GM19035 (cell line): ENCODE data around the gene B4GALNT3.

Experiments
- ATAC-seq: cut with Tn5 transposase; IDR thresholded peaks from one replicate; pipeline ENCODE4 v1.9.1; 2021; ENCODE audit not compliant: unreplicated experiment

The B4GALNT3 gene

GRCh38 chr12:508145-508544 is 48.4 kb downstream of the B4GALNT3 start:
- no peak for ATAC-seq

GRCh38 chr12:508795-509194 is 49.1 kb downstream of the B4GALNT3 start:
- no peak for ATAC-seq

GRCh38 chr12:509500-509899 is 49.8 kb downstream of the B4GALNT3 start:
- no peak for ATAC-seq

- no peak for ATAC-seq
Observed at GRCh38 chr12:510071-510825, 50.5 kb downstream of the B4GALNT3 start.

GRCh38 chr12:512933-513332 is 53.2 kb downstream of the B4GALNT3 start:
- ATAC-seq, result no peak

GRCh38 chr12:513446-513845 is 53.7 kb downstream of the B4GALNT3 start:
- ATAC-seq, result no peak

- no peak for ATAC-seq
Observed at GRCh38 chr12:517538-517937, 57.8 kb downstream of the B4GALNT3 start.

- no peak for ATAC-seq
Observed at GRCh38 chr12:520119-520518, 60.4 kb downstream of the B4GALNT3 start.

GRCh38 chr12:522692-523378 is 63.1 kb downstream of the B4GALNT3 start:
- ATAC-seq, result no peak

GRCh38 chr12:524167-524951 is 64.6 kb downstream of the B4GALNT3 start:
- ATAC-seq, result no peak

GRCh38 chr12:526089-526488 is 66.3 kb downstream of the B4GALNT3 start:
- no peak for ATAC-seq

- no peak for ATAC-seq
Observed at GRCh38 chr12:527241-527640, 67.5 kb downstream of the B4GALNT3 start.

- ATAC-seq, result no peak
Observed at GRCh38 chr12:527729-528128, 68.0 kb downstream of the B4GALNT3 start.

GRCh38 chr12:530308-530707 is 70.6 kb downstream of the B4GALNT3 start:
- no peak for ATAC-seq

GRCh38 chr12:530821-531220 is 71.1 kb downstream of the B4GALNT3 start:
- ATAC-seq, result no peak

- no peak for ATAC-seq
Observed at GRCh38 chr12:531951-532585, 72.3 kb downstream of the B4GALNT3 start.

- no peak for ATAC-seq
Observed at GRCh38 chr12:532908-533565, 73.3 kb downstream of the B4GALNT3 start.

- ATAC-seq, result no peak
Observed at GRCh38 chr12:533718-534117, 74.0 kb downstream of the B4GALNT3 start.

GRCh38 chr12:534216-534615 is 74.5 kb downstream of the B4GALNT3 start:
- no peak for ATAC-seq

GRCh38 chr12:535396-535795 is 75.7 kb downstream of the B4GALNT3 start:
- no peak for ATAC-seq

- no peak for ATAC-seq
Observed at GRCh38 chr12:536751-537245, 77.1 kb downstream of the B4GALNT3 start.
